ENCODE data around the gene DAAM2. TPM values are rescaled to one million over a fixed set of nuclear protein-coding genes. Genes with fewer than 3 reads are reported as not detected.
A peak's percentile ranks its signal among the peaks of the same experiment; 100 is the strongest.

The DAAM2 gene
- polyA plus RNA-seq, 1 donor (not counting 4 experiments of a cell fraction or from before 2014, with no cell fraction given), result not detected

GRCh38 chr6:39792540-39793450, 619 bp downstream of the DAAM2 start:
- Histone ChIP-seq H2AFZ (ENCODE audit: control insufficient read depth, low read length) (peak overlapping the region; percentile 22), H3K9ac (ENCODE audit: control insufficient read depth, extremely low read depth, insufficient read depth, low read length) (no peak overlapping the region), H3K9me1 (ENCODE audit: control insufficient read depth, extremely low read depth, insufficient read depth, low read length) (no peaks in the 10 kb centered on the region), H3K79me2 (ENCODE audit: control insufficient read depth, insufficient read depth, low read length) (no peaks in the 10 kb centered on the region), H3K4me2 (ENCODE audit: control insufficient read depth, extremely low read depth, insufficient read depth, low read depth, low read length) (peak overlapping the region; percentile 72), H3K27me3 (ENCODE audit: control insufficient read depth, extremely low read depth, insufficient read depth, low read length) (peaks cover 32% of the 10 kb centered on the region), H3K4me1 (ENCODE audit: control insufficient read depth, extremely low read depth, insufficient read depth, low read length) (no peaks in the 10 kb centered on the region), H3K4me3 (ENCODE audit: control insufficient read depth in 2 of 3, extremely low read depth in 1 of 3, insufficient read depth in 2 of 3, low read depth in 1 of 3, low read length in 3 of 3) (peak overlapping the region in 2 of 3 experiments; percentile 21 to 53), H3K27ac (ENCODE audit: control insufficient read depth, insufficient read depth, low read length) (no peak overlapping the region), H3K9me3 (ENCODE audit: control insufficient read depth, low read depth, low read length) (no peaks in the 10 kb centered on the region), H4K20me1 (ENCODE audit: control insufficient read depth, extremely low read depth, insufficient read depth, low read length) (no peaks in the 10 kb centered on the region), H3K36me3 (ENCODE audit: control insufficient read depth in 2 of 2, extremely low read depth in 1 of 2, insufficient read depth in 2 of 2, low read length in 2 of 2) (no peaks in the 10 kb centered on the region)
- no peak for DNase-seq (ENCODE audit: low read depth, low spot score)
- TF ChIP-seq EZH2 (IDR thresholded peaks at IDR 0.05; ENCODE audit: low read length), result peak; percentile 74
- TF ChIP-seq, protein P1, sequence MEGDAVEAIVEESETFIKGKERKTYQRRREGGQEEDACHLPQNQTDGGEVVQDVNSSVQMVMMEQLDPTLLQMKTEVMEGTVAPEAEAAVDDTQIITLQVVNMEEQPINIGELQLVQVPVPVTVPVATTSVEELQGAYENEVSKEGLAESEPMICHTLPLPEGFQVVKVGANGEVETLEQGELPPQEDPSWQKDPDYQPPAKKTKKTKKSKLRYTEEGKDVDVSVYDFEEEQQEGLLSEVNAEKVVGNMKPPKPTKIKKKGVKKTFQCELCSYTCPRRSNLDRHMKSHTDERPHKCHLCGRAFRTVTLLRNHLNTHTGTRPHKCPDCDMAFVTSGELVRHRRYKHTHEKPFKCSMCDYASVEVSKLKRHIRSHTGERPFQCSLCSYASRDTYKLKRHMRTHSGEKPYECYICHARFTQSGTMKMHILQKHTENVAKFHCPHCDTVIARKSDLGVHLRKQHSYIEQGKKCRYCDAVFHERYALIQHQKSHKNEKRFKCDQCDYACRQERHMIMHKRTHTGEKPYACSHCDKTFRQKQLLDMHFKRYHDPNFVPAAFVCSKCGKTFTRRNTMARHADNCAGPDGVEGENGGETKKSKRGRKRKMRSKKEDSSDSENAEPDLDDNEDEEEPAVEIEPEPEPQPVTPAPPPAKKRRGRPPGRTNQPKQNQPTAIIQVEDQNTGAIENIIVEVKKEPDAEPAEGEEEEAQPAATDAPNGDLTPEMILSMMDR (optimal IDR thresholded peaks at IDR 0.05 in 1 of 3, IDR thresholded peaks at IDR 0.05 in 1 of 3, conservative IDR thresholded peaks at IDR 0.05 in 1 of 3; ENCODE audit: extremely low read depth in 1 of 3, insufficient read depth in 2 of 3, low read length in 3 of 3), result no peak
- FAIRE-seq, result no peak
- dilution Hi-C loops (cut with MboI; ENCODE audit: extremely low pct_ligation_motif_present, low sequenced_read_pairs), result no loop called here

GRCh38 chr6:39793516-39793915, 1.3 kb downstream of the DAAM2 start:
- TF ChIP-seq, protein P1 (optimal IDR thresholded peaks at IDR 0.05 in 1 of 3, IDR thresholded peaks at IDR 0.05 in 1 of 3, conservative IDR thresholded peaks at IDR 0.05 in 1 of 3; ENCODE audit: extremely low read depth in 1 of 3, insufficient read depth in 2 of 3, low read length in 3 of 3), result no peak
- no peak for TF ChIP-seq EZH2 (IDR thresholded peaks at IDR 0.05; ENCODE audit: low read length)
- H2AFZ ChIP-seq (ENCODE audit: control insufficient read depth, low read length), result no peak overlapping the region
- H3K9ac ChIP-seq (ENCODE audit: control insufficient read depth, extremely low read depth, insufficient read depth, low read length), result no peak overlapping the region
- H3K9me1 ChIP-seq (ENCODE audit: control insufficient read depth, extremely low read depth, insufficient read depth, low read length), result no peaks in the 10 kb centered on the region
- no peak overlapping the region for H3K4me2 ChIP-seq (ENCODE audit: control insufficient read depth, extremely low read depth, insufficient read depth, low read depth, low read length)
- dilution Hi-C loops (cut with MboI; ENCODE audit: extremely low pct_ligation_motif_present, low sequenced_read_pairs), result no loop called here
- no peak overlapping the region for H3K27ac ChIP-seq (ENCODE audit: control insufficient read depth, insufficient read depth, low read length)
- no peaks in the 10 kb centered on the region for H4K20me1 ChIP-seq (ENCODE audit: control insufficient read depth, extremely low read depth, insufficient read depth, low read length)
- DNase-seq (ENCODE audit: low read depth, low spot score) (no peak), FAIRE-seq (no peak)
- no peak overlapping the region for H3K4me3 ChIP-seq (ENCODE audit: control insufficient read depth in 2 of 3, extremely low read depth in 1 of 3, insufficient read depth in 2 of 3, low read depth in 1 of 3, low read length in 3 of 3)
- no peaks in the 10 kb centered on the region for H3K9me3 ChIP-seq (ENCODE audit: control insufficient read depth, low read depth, low read length)
- H3K36me3 ChIP-seq (ENCODE audit: control insufficient read depth in 2 of 2, extremely low read depth in 1 of 2, insufficient read depth in 2 of 2, low read length in 2 of 2), result no peaks in the 10 kb centered on the region
- H3K27me3 ChIP-seq (ENCODE audit: control insufficient read depth, extremely low read depth, insufficient read depth, low read length), result peaks cover 32% of the 10 kb centered on the region
- no peaks in the 10 kb centered on the region for H3K4me1 ChIP-seq (ENCODE audit: control insufficient read depth, extremely low read depth, insufficient read depth, low read length)
- no peaks in the 10 kb centered on the region for H3K79me2 ChIP-seq (ENCODE audit: control insufficient read depth, insufficient read depth, low read length)
